HG03378 (cell line): ENCODE data around the gene SDR42E1.

ENCODE experiments used
- ATAC-seq: cut with Tn5 transposase; IDR thresholded peaks from one replicate; pipeline ENCODE4 v1.9.1; 2021; ENCODE audit warnings: mild to moderate bottlenecking, moderate library complexity; ENCODE audit not compliant: unreplicated experiment

Gene SDR42E1

DNA sequence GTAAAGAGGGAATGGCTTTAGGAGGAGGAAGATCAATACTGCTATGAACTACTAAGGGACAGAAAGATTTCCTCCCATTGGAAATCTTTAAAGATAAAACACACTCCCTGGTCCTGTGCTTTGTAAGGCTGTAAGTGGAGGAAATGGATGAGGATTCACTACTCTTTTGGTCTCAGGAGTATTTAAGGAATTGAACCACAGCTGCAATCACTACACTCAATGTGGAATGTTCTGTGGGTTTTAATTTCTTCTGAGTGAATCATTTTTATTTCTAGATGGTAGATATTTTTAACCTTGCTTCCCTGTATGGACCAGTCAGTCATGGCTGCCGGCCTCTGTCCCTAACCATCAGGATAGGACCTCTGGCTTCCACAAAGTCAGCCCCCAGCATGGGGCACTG, 65.6 kb downstream of the SDR42E1 start:
- ATAC-seq = no peak

GRCh38 chr16:81942007-81942601, 69.2 kb downstream of the SDR42E1 start:
- no peak for ATAC-seq

DNA sequence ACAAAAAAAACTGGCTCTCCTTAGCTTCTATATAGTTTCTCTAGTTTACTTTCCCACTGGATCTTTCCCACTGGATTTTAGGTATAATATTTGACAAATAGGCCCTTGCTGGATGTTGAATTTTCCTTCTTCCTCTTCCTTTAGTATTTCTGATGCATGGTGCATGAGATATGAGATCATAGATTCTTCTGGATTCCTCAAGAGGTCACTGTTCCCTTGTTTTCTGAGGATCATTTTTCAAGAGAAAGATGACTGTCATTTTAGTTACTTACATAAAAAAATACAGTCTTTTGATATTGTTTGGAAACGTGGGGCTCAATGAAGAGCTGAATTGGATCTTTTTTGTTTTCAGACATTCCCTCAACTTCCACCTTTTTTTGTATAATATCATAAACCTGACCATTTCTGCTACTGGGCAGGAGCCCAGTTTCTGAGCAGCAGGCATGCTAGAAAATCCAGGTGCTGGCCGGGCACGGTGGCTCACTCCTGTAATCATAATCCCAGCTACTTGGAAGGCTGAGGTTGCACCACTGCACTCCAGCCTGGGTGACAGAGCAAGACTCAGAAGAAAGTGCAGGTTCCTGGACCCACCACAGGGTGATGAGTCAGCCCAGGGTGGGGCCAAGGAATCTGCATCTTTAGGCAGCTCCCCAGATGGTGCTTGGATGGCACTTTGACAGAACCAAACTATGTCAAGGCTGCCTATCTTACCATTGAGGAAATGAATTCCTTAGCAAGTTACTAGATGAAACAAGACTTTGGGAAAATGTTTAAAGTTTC, 70.3 kb downstream of the SDR42E1 start:
- no peak for ATAC-seq

- no peak for ATAC-seq
Observed at GRCh38 chr16:81939164-81940056, 71.9 kb downstream of the SDR42E1 start.
